ENCODE data around the gene PDE4D.
"Not testable (repeated sequence)": the region's sequence is repeated elsewhere in the genome, so short reads cannot be mapped to it uniquely, and the experiment has no call there.

The PDE4D gene

GRCh38 chr5:59312223-59312622 is 581.3 kb downstream of the PDE4D start:
- no peak for DNase-seq

GRCh38 chr5:59308685-59309084 is 584.8 kb downstream of the PDE4D start:
- DNase-seq: not testable (repeated sequence)

- not testable (repeated sequence) for DNase-seq
Measured at GRCh38 chr5:59303289-59303716, 590.2 kb downstream of the PDE4D start.

GRCh38 chr5:59302509-59302908 is 591.0 kb downstream of the PDE4D start:
- not testable (repeated sequence) for DNase-seq

- DNase-seq: no peak
Measured at GRCh38 chr5:59301727-59302126, 591.8 kb downstream of the PDE4D start.

GRCh38 chr5:59300930-59301329 is 592.6 kb downstream of the PDE4D start:
- no peak for DNase-seq

- DNase-seq: no peak
Measured at GRCh38 chr5:59299006-59299405, 594.5 kb downstream of the PDE4D start.

GRCh38 chr5:59296317-59297264 is 596.9 kb downstream of the PDE4D start:
- DNase-seq: no peak

- DNase-seq: no peak
Measured at GRCh38 chr5:59293700-59294099, 599.8 kb downstream of the PDE4D start.

- DNase-seq: no peak
Measured at GRCh38 chr5:59291941-59292340, 601.6 kb downstream of the PDE4D start.

- no peak for DNase-seq
Measured at GRCh38 chr5:59287884-59288283, 605.6 kb downstream of the PDE4D start.

GRCh38 chr5:59287361-59287760 is 606.2 kb downstream of the PDE4D start:
- no peak for DNase-seq

GRCh38 chr5:59286510-59286909 is 607.0 kb downstream of the PDE4D start:
- DNase-seq: no peak

- DNase-seq: no peak
Measured at GRCh38 chr5:59285300-59286016, 608.1 kb downstream of the PDE4D start.

- no peak for DNase-seq
Measured at GRCh38 chr5:59282726-59283125, 610.8 kb downstream of the PDE4D start.

- no peak for DNase-seq
Measured at GRCh38 chr5:59279979-59280378, 613.5 kb downstream of the PDE4D start.

GRCh38 chr5:59276917-59277372 is 616.6 kb downstream of the PDE4D start:
- DNase-seq: peak; percentile 25

GRCh38 chr5:59276325-59276675 is 617.2 kb downstream of the PDE4D start:
- no peak for DNase-seq

- DNase-seq: no peak
Measured at GRCh38 chr5:59275510-59276324, 617.8 kb downstream of the PDE4D start.

- no peak for DNase-seq
Measured at GRCh38 chr5:59275170-59275509, 618.4 kb downstream of the PDE4D start.

GRCh38 chr5:59274106-59274636 is 619.4 kb downstream of the PDE4D start:
- no peak for DNase-seq

- DNase-seq: no peak
Measured at GRCh38 chr5:59272809-59273427, 620.6 kb downstream of the PDE4D start.

All from DMS79 treated with DMSO at 0.1 percent for 48 hours (cell line).